Duodenal mucosa (tissue), 2 donors: ENCODE data around the gene CAMTA1.

ENCODE experiments used
- H3K27ac ChIP-seq: one replicate; pipeline ENCODE4 v1.7.0; 2013; ENCODE audit warnings: low read depth, low read length
- H3K27me3 ChIP-seq, 2 donors: one replicate each; pipeline ENCODE4 v1.7.0; 2013; ENCODE audit warnings: low read length in 2 of 2, control low read depth in 1 of 2; ENCODE audit not compliant: insufficient read depth in 2 of 2, control insufficient read depth in 1 of 2
- H3K36me3 ChIP-seq, 2 donors: one replicate each; pipeline ENCODE4 v1.7.0; 2013; ENCODE audit warnings: low read length in 2 of 2, control low read depth in 1 of 2; ENCODE audit not compliant: insufficient read depth in 2 of 2, control insufficient read depth in 1 of 2
- H3K4me1 ChIP-seq, 2 donors: one replicate each; pipeline ENCODE4 v1.7.0; 2013; ENCODE audit warnings: low read length in 2 of 2, control low read depth in 1 of 2; ENCODE audit not compliant: insufficient read depth in 2 of 2, control insufficient read depth in 1 of 2
- H3K4me3 ChIP-seq, 2 donors: one replicate each; pipeline ENCODE4 v1.7.0; 2013; ENCODE audit warnings: low read length in 2 of 2, low read depth in 1 of 2
- H3K9ac ChIP-seq, 2 donors: one replicate each; pipeline ENCODE4 v1.7.0; 2013; ENCODE audit warnings: low read length in 2 of 2, low read depth in 1 of 2
- H3K9me3 ChIP-seq, 2 donors: one replicate each; pipeline ENCODE4 v1.7.0; 2013; ENCODE audit warnings: low read length in 2 of 2, control low read depth in 1 of 2; ENCODE audit not compliant: control insufficient read depth in 1 of 2

The CAMTA1 gene

DNA sequence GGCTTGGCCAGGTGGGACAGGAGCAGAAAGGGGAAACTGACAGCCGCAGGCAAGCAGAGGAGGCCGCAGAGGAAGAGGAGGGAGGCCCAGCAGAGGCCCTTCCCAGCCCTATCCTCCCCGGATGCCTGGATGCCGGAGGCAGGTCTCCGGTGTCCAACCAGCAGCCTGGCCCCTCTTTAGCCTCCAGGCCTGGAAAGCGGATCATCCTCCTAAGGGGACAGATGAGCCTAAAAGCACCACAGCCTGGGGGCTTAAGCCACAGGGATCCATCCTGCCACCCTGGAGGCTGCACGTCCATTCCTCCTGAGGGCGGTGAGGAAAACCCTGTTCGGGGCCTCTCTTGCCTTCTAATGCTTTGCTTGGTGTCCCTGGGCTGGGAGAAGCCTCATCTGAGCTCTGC lies 651.8 kb downstream of the CAMTA1 start:
- Histone ChIP-seq H3K27me3 (no peaks in the 10 kb centered on the region), H3K27ac (no peak overlapping the region), H3K9ac (no peak overlapping the region), H3K4me1 (no peaks in the 10 kb centered on the region), H3K36me3 (no peaks in the 10 kb centered on the region), H3K4me3 (no peak overlapping the region), H3K9me3 (no peaks in the 10 kb centered on the region)

DNA sequence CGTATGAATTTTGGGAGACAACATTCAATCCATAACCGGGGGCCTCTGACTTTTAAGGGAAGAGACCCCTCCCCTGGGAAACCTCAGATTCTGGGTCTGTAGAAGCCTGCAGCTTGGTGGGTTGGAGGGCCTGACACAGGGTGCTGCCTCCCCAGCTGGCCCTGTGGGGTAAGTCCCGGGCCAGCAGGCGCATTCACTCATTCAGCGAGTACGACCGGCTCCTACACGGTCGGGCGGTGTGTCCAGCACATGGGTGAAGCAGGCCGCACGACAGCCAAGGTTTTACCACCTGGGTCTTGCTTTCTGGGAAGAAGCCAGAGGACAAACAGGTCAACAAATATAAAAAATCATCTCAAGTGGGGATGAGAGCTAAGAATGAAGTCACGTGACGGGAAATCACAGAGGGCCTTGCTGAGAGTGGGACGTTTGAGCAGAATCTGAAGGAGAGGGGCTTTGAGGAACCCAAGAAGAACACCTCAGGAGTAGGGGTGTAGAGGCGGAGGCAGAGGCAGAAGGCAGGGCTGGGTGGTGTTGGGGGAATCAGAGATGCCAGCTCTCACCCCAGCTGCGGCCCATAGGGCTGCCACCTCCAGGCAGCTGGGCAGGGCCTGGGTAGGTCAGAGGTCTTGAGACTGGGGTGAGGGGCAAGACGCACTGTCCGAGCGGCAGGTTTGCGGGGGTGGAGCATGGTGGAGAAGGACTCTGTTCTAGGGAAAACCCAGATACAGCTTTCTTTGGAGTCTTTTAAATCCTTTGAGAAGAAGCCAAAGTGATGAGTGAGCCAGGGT lies 652.5 kb downstream of the CAMTA1 start:
- Histone ChIP-seq H3K27me3 (no peaks in the 10 kb centered on the region), H3K9me3 (no peaks in the 10 kb centered on the region), H3K4me1 (no peaks in the 10 kb centered on the region), H3K4me3 (no peak overlapping the region), H3K9ac (no peak overlapping the region), H3K27ac (no peak overlapping the region), H3K36me3 (no peaks in the 10 kb centered on the region)

DNA sequence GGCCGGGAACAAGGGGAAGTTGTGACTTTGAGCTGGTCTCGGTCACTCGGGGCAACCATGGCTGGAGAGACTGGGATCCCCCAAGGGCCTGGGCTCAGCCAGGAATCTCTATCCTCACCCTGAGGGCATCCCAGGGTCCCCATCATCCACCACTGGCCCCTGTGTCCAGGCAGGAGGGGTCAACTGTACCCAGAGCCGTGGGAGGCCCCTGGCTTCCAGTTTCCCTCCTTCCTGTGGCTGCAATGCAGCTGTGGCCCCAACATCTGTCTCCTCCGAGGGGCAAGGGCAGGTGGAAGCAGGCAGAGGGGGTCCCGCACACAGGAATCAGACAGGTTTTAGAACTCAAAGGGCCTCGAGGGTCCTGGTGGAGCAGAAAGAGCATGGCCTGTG lies 653.1 kb downstream of the CAMTA1 start:
- Histone ChIP-seq H3K36me3 (no peaks in the 10 kb centered on the region), H3K9ac (no peak overlapping the region), H3K27me3 (no peaks in the 10 kb centered on the region), H3K27ac (no peak overlapping the region), H3K9me3 (no peaks in the 10 kb centered on the region), H3K4me3 (no peak overlapping the region), H3K4me1 (no peaks in the 10 kb centered on the region)

DNA sequence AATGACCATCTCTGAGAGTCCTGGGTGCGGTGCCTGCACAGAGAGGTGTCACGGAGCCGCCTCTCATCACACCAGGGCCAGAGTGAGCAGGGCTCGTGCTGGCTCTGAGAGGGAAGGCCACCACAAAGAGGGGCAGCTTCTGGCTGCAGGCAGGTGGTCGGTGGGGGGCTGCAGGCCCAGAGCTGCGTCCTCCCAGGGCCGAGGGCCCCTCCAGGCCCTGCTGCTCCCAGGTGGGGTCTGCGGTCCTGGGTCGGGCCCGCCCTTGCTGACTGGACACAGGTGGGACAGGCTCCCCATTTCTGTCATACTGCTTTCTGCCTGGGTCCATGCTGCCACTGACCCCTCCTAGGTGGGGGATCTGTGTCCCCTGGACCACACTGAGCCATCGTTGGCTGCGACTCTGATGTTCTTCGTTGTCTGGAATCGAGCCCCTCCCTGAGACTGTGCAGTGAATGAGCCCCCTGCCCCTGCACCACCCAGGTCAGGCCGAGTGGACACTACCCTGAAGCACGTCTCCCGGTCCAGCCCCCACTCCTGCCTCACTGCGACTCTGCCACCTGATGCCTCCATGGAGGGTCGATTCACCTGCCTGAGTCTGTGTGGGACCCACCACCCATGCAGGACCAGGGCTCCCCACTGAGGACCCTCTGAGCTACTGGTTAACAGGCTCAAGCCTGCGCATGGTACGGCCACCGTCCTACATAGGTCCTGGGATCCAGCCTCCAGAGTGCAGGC lies 653.8 kb downstream of the CAMTA1 start:
- no peaks in the 10 kb centered on the region for H3K27me3 ChIP-seq
- no peaks in the 10 kb centered on the region for H3K36me3 ChIP-seq
- H3K9ac ChIP-seq = no peak overlapping the region
- no peak overlapping the region for H3K4me3 ChIP-seq
- no peaks in the 10 kb centered on the region for H3K9me3 ChIP-seq
- no peak overlapping the region for H3K27ac ChIP-seq
- no peaks in the 10 kb centered on the region for H3K4me1 ChIP-seq

DNA sequence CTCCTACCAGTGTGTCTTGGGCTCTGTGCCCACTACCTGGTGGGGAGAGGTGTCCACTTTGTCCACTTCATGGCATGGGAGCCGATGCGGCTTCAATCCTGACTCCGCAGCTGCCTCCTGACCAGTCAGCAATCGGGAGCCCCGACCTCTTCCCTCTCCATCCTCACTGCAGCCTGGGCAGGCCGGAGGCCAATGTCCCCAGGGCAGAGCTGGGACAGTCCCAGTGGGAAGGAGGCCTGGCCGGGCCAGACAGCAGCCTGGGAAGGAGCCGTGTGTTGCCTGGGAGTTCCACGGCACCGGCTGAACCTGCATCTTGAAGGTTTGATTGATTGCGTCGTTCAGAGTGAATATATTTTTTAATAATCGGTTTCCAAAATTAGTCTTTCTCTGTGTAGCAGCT lies 654.9 kb downstream of the CAMTA1 start:
- Histone ChIP-seq H3K4me1 (no peaks in the 10 kb centered on the region), H3K4me3 (no peak overlapping the region), H3K9me3 (no peaks in the 10 kb centered on the region), H3K36me3 (no peaks in the 10 kb centered on the region), H3K9ac (no peak overlapping the region), H3K27me3 (no peaks in the 10 kb centered on the region), H3K27ac (no peak overlapping the region)

- Histone ChIP-seq H3K4me3 (no peak overlapping the region), H3K36me3 (no peaks in the 10 kb centered on the region), H3K27me3 (no peaks in the 10 kb centered on the region), H3K27ac (no peak overlapping the region), H3K9ac (no peak overlapping the region), H3K4me1 (no peaks in the 10 kb centered on the region), H3K9me3 (no peaks in the 10 kb centered on the region)
Measured at GRCh38 chr1:7441143-7441841, 656.0 kb downstream of the CAMTA1 start.

DNA sequence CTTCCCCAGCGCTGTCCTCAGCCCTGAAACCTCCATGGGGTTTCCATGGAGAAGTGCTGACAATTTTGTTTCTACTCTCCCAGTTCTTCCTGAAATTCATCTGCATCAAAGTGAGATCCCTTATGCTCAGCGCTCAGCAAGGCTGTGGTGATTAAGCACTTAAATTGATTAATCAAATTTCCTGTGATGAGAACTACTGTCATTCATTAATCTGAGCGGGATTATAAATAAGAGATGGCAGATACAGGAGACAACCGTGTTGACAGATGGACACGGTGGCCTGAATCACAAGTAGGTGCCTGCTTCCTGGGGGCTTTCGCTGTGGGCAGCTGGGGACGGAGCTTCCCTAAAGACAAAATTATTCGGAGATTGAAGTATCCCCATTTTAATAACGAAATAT lies 656.8 kb downstream of the CAMTA1 start:
- Histone ChIP-seq H3K4me1 (no peaks in the 10 kb centered on the region), H3K9ac (no peak overlapping the region), H3K27me3 (no peaks in the 10 kb centered on the region), H3K9me3 (no peaks in the 10 kb centered on the region), H3K36me3 (no peaks in the 10 kb centered on the region), H3K4me3 (no peak overlapping the region), H3K27ac (no peak overlapping the region)

GRCh38 chr1:7442918-7443317 lies 657.7 kb downstream of the CAMTA1 start:
- Histone ChIP-seq H3K36me3 (no peaks in the 10 kb centered on the region), H3K9me3 (no peaks in the 10 kb centered on the region), H3K9ac (no peak overlapping the region), H3K27me3 (no peaks in the 10 kb centered on the region), H3K4me1 (no peaks in the 10 kb centered on the region), H3K27ac (no peak overlapping the region), H3K4me3 (no peak overlapping the region)

DNA sequence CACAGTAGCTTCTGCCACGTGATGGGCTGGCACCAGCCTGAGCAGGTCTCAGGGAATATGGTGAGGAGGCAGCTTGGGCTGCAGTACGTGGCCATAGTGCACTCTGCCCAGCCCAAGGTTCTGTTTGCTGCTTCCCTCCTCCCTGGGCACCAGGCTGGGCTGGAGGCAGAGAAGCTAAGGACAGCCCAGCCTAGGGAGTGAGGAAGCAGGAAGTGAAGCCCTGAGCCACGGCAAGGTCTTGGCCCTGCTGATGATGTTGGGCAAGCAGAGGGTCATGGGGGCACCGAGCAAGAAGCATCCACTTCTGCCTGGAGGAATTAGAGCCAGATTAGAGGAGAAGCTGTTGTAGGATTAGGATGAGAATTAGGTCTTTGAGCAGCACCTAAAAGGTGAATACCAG lies 659.1 kb downstream of the CAMTA1 start:
- H3K27ac ChIP-seq = no peak overlapping the region
- H3K36me3 ChIP-seq = no peaks in the 10 kb centered on the region
- no peak overlapping the region for H3K4me3 ChIP-seq
- no peak overlapping the region for H3K9ac ChIP-seq
- no peaks in the 10 kb centered on the region for H3K9me3 ChIP-seq
- no peaks in the 10 kb centered on the region for H3K4me1 ChIP-seq
- no peaks in the 10 kb centered on the region for H3K27me3 ChIP-seq

GRCh38 chr1:7447093-7447492 lies 661.8 kb downstream of the CAMTA1 start:
- Histone ChIP-seq H3K36me3 (no peaks in the 10 kb centered on the region), H3K9ac (no peak overlapping the region)

More at GRCh38 chr1:7447093-7447492, 661.8 kb downstream of the CAMTA1 start:
- Histone ChIP-seq H3K4me3 (no peak overlapping the region), H3K27ac (no peak overlapping the region), H3K9me3 (no peaks in the 10 kb centered on the region), H3K27me3 (no peaks in the 10 kb centered on the region), H3K4me1 (no peaks in the 10 kb centered on the region)
